ENCODE data around the gene SPCS3.

Gene SPCS3

GRCh38 chr4:176360446-176360845, 40.7 kb downstream of the SPCS3 start:
- Histone ChIP-seq H3K27ac (ENCODE audit: extremely low read depth, low read depth, low read length) (no peak overlapping the region), H3K36me3 (ENCODE audit: control insufficient read depth in 2 of 2, insufficient read depth in 1 of 2, low read length in 2 of 2) (no peaks in the 10 kb centered on the region), H3K4me3 (ENCODE audit: low read depth, low read length) (no peak overlapping the region), H3K4me1 (ENCODE audit: control insufficient read depth, insufficient read depth, low read length) (no peaks in the 10 kb centered on the region), H3K9me3 (ENCODE audit: control insufficient read depth, insufficient read depth, low read depth, low read length) (no peaks in the 10 kb centered on the region)
- no peak for TF ChIP-seq ZNF302 (tag by site-specific recombination; IDR thresholded peaks at IDR 0.05; ENCODE audit: low read depth)
- TF ChIP-seq ZNF174 (tag by site-specific recombination; IDR thresholded peaks at IDR 0.05): no peak
- TF ChIP-seq PRDM4 (tag by site-specific recombination; IDR thresholded peaks at IDR 0.05): no peak
- TF ChIP-seq PBX3 (CRISPR knock-in tag; IDR thresholded peaks at IDR 0.05): no peak
- TF ChIP-seq ZNF658 (tag by site-specific recombination; IDR thresholded peaks at IDR 0.05): no peak
- TF ChIP-seq ZSCAN18 (tag by site-specific recombination; IDR thresholded peaks at IDR 0.05): no peak
- no peak for TF ChIP-seq ZNF624 (tag by site-specific recombination; IDR thresholded peaks at IDR 0.05)
- no peak for TF ChIP-seq KLF1 (tag by site-specific recombination; IDR thresholded peaks at IDR 0.05)
- ChIA-PET POLR2A (no interaction called here), CTCF (no interaction called here)

- no peaks in the 10 kb centered on the region for H3K4me1 ChIP-seq (ENCODE audit: control insufficient read depth, insufficient read depth, low read length)
- no peak overlapping the region for H3K4me3 ChIP-seq (ENCODE audit: low read depth, low read length)
- ChIA-PET CTCF (no interaction called here), POLR2A (no interaction called here)
- no peaks in the 10 kb centered on the region for H3K36me3 ChIP-seq (ENCODE audit: control insufficient read depth in 2 of 2, insufficient read depth in 1 of 2, low read length in 2 of 2)
- H3K27ac ChIP-seq (ENCODE audit: extremely low read depth, low read depth, low read length): no peak overlapping the region
- TF ChIP-seq ZNF248 (tag by site-specific recombination; IDR thresholded peaks at IDR 0.05) (no peak), ZNF202 (tag by site-specific recombination; IDR thresholded peaks at IDR 0.05; ENCODE audit: borderline replicate concordance) (no peak), RBAK (tag by site-specific recombination; IDR thresholded peaks at IDR 0.05) (no peak), ZBTB11 (tag by site-specific recombination; conservative IDR thresholded peaks at IDR 0.05; ENCODE audit: low read depth) (no peak), REPIN1 (tag by site-specific recombination; IDR thresholded peaks at IDR 0.05; ENCODE audit: low read depth) (no peak), ZNF785 (tag by site-specific recombination; IDR thresholded peaks at IDR 0.05) (no peak), ZNF398 (tag by site-specific recombination; IDR thresholded peaks at IDR 0.05) (no peak), HIC1 (tag by site-specific recombination; IDR thresholded peaks at IDR 0.05) (no peak), SP3 (tag by site-specific recombination; IDR thresholded peaks at IDR 0.05) (no peak)
- H3K9me3 ChIP-seq (ENCODE audit: control insufficient read depth, insufficient read depth, low read depth, low read length): no peaks in the 10 kb centered on the region
These were observed 43.3 kb downstream of the SPCS3 start for GRCh38 chr4:176363072-176363471.
